HepG2 (cell line): Measurements from ENCODE around the gene SLC9A8. TPM values are rescaled to one million over a fixed set of nuclear protein-coding genes. Genes with fewer than 3 reads are reported as not detected.

Experiments used
- CREM ChIP-seq, 2 experiments: sonication (generic) in 1 of 2; formaldehyde crosslinking in 1 of 2; IDR thresholded peaks; 2 replicates each; pipeline versions ENCODE4 v1.4.0 to v1.6.1; 2016 to 2020; ENCODE audit warnings: antibody characterized with exemption in 1 of 2, mild to moderate bottlenecking in 1 of 2, missing genetic modification reagents in 1 of 2
- DMTF1 ChIP-seq: sonication (generic); formaldehyde crosslinking; IDR thresholded peaks from 2 replicates; pipeline ENCODE4 v1.4.0; 2020; ENCODE audit warnings: mild to moderate bottlenecking, missing genetic modification reagents
- HMGXB3 ChIP-seq: sonication (generic); formaldehyde crosslinking; IDR thresholded peaks from 2 replicates; pipeline ENCODE4 v1.4.0; 2020; ENCODE audit warnings: missing genetic modification reagents, borderline replicate concordance
- LRRFIP1 ChIP-seq: sonication (generic); formaldehyde crosslinking; conservative IDR thresholded peaks from 2 replicates; pipeline ENCODE4 v1.4.0; 2020; ENCODE audit warnings: missing genetic modification reagents
- MEIS2 ChIP-seq: sonication (generic); formaldehyde crosslinking; IDR thresholded peaks from 2 replicates; pipeline ENCODE4 v1.9.0; 2021; ENCODE audit warnings: mild to moderate bottlenecking, missing genetic modification reagents
- MZF1 ChIP-seq: sonication (generic); formaldehyde crosslinking; IDR thresholded peaks from 2 replicates; pipeline ENCODE4 v1.8.1; 2023; ENCODE audit warnings: mild to moderate bottlenecking, missing genetic modification reagents, borderline replicate concordance
- NR0B2 ChIP-seq: sonication (generic); formaldehyde crosslinking; IDR thresholded peaks from 2 replicates; pipeline ENCODE4 v1.4.0; 2020; ENCODE audit warnings: mild to moderate bottlenecking, missing genetic modification reagents
- SATB2 ChIP-seq: sonication (generic); formaldehyde crosslinking; IDR thresholded peaks from 2 replicates; pipeline ENCODE4 v1.5.0; 2020; ENCODE audit warnings: missing genetic modification reagents
- ZBTB46 ChIP-seq: sonication (generic); formaldehyde crosslinking; IDR thresholded peaks from 2 replicates; pipeline ENCODE4 v1.4.0; 2020; ENCODE audit warnings: mild to moderate bottlenecking, missing genetic modification reagents, borderline replicate concordance
- ZFP90 ChIP-seq: sonication (generic); formaldehyde crosslinking; IDR thresholded peaks from 2 replicates; pipeline ENCODE4 v1.8.0; 2022; ENCODE audit warnings: missing genetic modification reagents, mild to moderate bottlenecking, inconsistent platforms, borderline replicate concordance
- ZNF414 ChIP-seq: sonication (generic); formaldehyde crosslinking; IDR thresholded peaks from 2 replicates; pipeline ENCODE4 v1.5.0; 2020; ENCODE audit warnings: missing genetic modification reagents
- ZNF510 ChIP-seq: sonication (generic); formaldehyde crosslinking; IDR thresholded peaks from 2 replicates; pipeline ENCODE4 v1.4.0; 2020; ENCODE audit warnings: low read depth, mild to moderate bottlenecking, missing genetic modification reagents
- ZNF839 ChIP-seq: sonication (generic); formaldehyde crosslinking; IDR thresholded peaks from 2 replicates; pipeline ENCODE4 v1.4.0; 2020; ENCODE audit warnings: missing genetic modification reagents, mild to moderate bottlenecking, borderline replicate concordance
- polyA plus RNA-seq, 8 experiments: library from polyadenylated mRNA; depleted of rRNA in 3 of 8; stranded (reverse) in 7 of 8; unstranded in 1 of 8; fragments of >200 nt; fragmentation: Illumina TruSeq in 4 of 8; extraction: Trizol in 4 of 8; gene quantifications; 2 replicates each; pipeline versions ENCODE4 v1.2.1 to v1.2.3, GENCODE V29; 2011 to 2016; ENCODE audit warnings: low read depth in 4 of 8, missing spikeins in 1 of 8, mixed read lengths in 1 of 8; ENCODE audit not compliant: insufficient read depth in 1 of 8
- total RNA-seq, 5 experiments: library from RNA; depleted of rRNA; stranded (reverse); fragments of >200 nt; fragmentation: Illumina TruSeq; extraction: Trizol; gene quantifications; 2 replicates each; pipeline ENCODE4 v1.2.3, GENCODE V29; 2016; ENCODE audit warnings: low read depth in 1 of 5

SLC9A8 gene
- total and polyA plus RNA-seq, 2 of the 13 experiments (the other 11 are each of a cell fraction or from before 2014, with no cell fraction given): 4.1 to 7.4 TPM

GRCh38 chr20:49937027-49937929, 124.7 kb downstream of the SLC9A8 start (continued):
- TF ChIP-seq ZNF414 (CRISPR knock-in tag): peak; percentile 35; the same call in 1 of the 2 replicates
- 0 out of 2 replicates have a peak, but pooled peaks have one; percentile 21 for TF ChIP-seq HMGXB3 (CRISPR knock-in tag)
- TF ChIP-seq ZBTB46 (CRISPR knock-in tag): no peak
- peak; percentile 74; the same call in 1 of the 2 replicates for TF ChIP-seq ZFP90
- 0 out of 2 replicates have a peak, but pooled peaks have one; percentile 48 for TF ChIP-seq SATB2 (CRISPR knock-in tag)
- no peak for TF ChIP-seq LRRFIP1 (CRISPR knock-in tag)
- TF ChIP-seq ZNF839 (CRISPR knock-in tag): 0 out of 2 replicates have a peak, but pooled peaks have one; percentile 44
- TF ChIP-seq MEIS2 (CRISPR knock-in tag): peak; percentile 35; the same call in 1 of the 2 replicates
- 0 out of 2 replicates have a peak, but pooled peaks have one; percentile 75 for TF ChIP-seq MZF1
- TF ChIP-seq NR0B2 (CRISPR knock-in tag): no peak; the same call in 1 of the 2 replicates
- no peak for TF ChIP-seq DMTF1 (CRISPR knock-in tag)
- no peak for TF ChIP-seq CREM (IDR thresholded peaks at IDR 0.05)
- no peak for TF ChIP-seq CREM (CRISPR knock-in tag; IDR thresholded peaks at IDR 0.05)
- no peak for TF ChIP-seq ZNF510 (CRISPR knock-in tag)
